IMR-90 (cell line): ENCODE measurements around the gene HMGN4.

Experiments
- BHLHE40 ChIP-seq: fragments of 150-350 bp; IDR thresholded peaks from 2 replicates; pipeline ENCODE4 v1.6.1; 2016; ENCODE audit warnings: mild to moderate bottlenecking, low read depth, low read length
- CEBPB ChIP-seq: IDR thresholded peaks from 2 replicates; pipeline ENCODE4 v1.6.1; 2012; ENCODE audit warnings: low read depth, low read length, improper control_type of control experiment
- CTCF ChIP-seq: conservative IDR thresholded peaks from 2 replicates; pipeline ENCODE4 v1.5.1; 2012; ENCODE audit warnings: mild to moderate bottlenecking, low read depth, low read length, improper control_type of control experiment
- FOS ChIP-seq: fragments of 150-350 bp; IDR thresholded peaks from 2 replicates; pipeline ENCODE4 v1.6.1; 2016; ENCODE audit warnings: low read depth, low read length
- POLR2A ChIP-seq: IDR thresholded peaks from 2 replicates; pipeline ENCODE4 v1.6.1; 2012; ENCODE audit warnings: mild to moderate bottlenecking, low read depth, low read length
- RAD21 ChIP-seq: IDR thresholded peaks from 2 replicates; pipeline ENCODE4 v1.6.1; 2012; ENCODE audit warnings: low read length, improper control_type of control experiment
- RCOR1 ChIP-seq: IDR thresholded peaks from 2 replicates; pipeline ENCODE4 v1.6.1; 2012; ENCODE audit warnings: mild to moderate bottlenecking, low read length, improper control_type of control experiment; ENCODE audit not compliant: insufficient replicate concordance
- RFX5 ChIP-seq: IDR thresholded peaks from 2 replicates; pipeline ENCODE4 v1.8.0; 2012; ENCODE audit warnings: low read depth, mild to moderate bottlenecking, low read length, moderate library complexity
- SMC3 ChIP-seq: fragments of 150-350 bp; IDR thresholded peaks from 2 replicates; pipeline ENCODE4 v1.6.1; 2016; ENCODE audit warnings: low read depth, mild to moderate bottlenecking, antibody characterized with exemption, low read length, moderate library complexity
- USF2 ChIP-seq: fragments of 150-350 bp; IDR thresholded peaks from 2 replicates; pipeline ENCODE4 v1.6.1; 2017; ENCODE audit warnings: mild to moderate bottlenecking, antibody characterized with exemption, low read length, low read depth

GRCh38 chr6:26519359-26519758 is 18.8 kb upstream of the HMGN4 start:
- TF ChIP-seq CTCF (no peak), RFX5 (no peak), POLR2A (no peak), BHLHE40 (no peak), USF2 (no peak), RAD21 (no peak), RCOR1 (no peak), SMC3 (no peak), FOS (no peak), CEBPB (no peak)
